HG02678 (cell line): Measurements from ENCODE around the gene RPRD1B.

Source experiments
- ATAC-seq: cut with Tn5 transposase; IDR thresholded peaks from one replicate; pipeline ENCODE4 v1.9.1; 2021; ENCODE audit warnings: mild to moderate bottlenecking, moderate library complexity; ENCODE audit not compliant: unreplicated experiment

RPRD1B gene

GRCh38 chr20:38116409-38117165 lies 83.0 kb downstream of the RPRD1B start:
- ATAC-seq: no peak

GRCh38 chr20:38117205-38117604 lies 83.7 kb downstream of the RPRD1B start:
- no peak for ATAC-seq

- ATAC-seq: no peak
Observed at GRCh38 chr20:38117635-38118034, 84.1 kb downstream of the RPRD1B start.

DNA sequence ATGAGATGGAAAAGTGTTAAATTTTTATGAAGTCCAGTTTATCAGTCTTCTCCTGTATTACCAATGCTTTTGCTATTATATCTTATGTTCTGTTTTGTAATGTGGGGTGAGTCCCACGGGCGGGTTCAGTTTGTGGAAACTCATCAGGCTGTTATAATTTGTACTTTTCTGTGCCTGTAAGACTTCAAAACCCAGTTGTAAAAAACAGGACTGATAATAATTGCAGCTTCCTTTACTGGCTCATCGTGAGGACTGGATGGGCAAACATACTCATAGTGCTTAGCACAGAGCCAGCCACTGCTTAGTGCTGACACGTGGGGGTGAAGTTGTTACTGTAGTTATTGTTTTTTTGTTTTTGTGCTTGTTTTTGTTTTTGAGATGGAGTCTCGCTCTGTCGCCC lies 85.9 kb downstream of the RPRD1B start:
- ATAC-seq: no peak

- ATAC-seq: no peak
Observed at GRCh38 chr20:38120625-38120988, 87.1 kb downstream of the RPRD1B start.

- ATAC-seq: no peak
Observed at GRCh38 chr20:38121741-38122140, 88.2 kb downstream of the RPRD1B start.

- no peak for ATAC-seq
Observed at GRCh38 chr20:38123021-38123587, 89.6 kb downstream of the RPRD1B start.

DNA sequence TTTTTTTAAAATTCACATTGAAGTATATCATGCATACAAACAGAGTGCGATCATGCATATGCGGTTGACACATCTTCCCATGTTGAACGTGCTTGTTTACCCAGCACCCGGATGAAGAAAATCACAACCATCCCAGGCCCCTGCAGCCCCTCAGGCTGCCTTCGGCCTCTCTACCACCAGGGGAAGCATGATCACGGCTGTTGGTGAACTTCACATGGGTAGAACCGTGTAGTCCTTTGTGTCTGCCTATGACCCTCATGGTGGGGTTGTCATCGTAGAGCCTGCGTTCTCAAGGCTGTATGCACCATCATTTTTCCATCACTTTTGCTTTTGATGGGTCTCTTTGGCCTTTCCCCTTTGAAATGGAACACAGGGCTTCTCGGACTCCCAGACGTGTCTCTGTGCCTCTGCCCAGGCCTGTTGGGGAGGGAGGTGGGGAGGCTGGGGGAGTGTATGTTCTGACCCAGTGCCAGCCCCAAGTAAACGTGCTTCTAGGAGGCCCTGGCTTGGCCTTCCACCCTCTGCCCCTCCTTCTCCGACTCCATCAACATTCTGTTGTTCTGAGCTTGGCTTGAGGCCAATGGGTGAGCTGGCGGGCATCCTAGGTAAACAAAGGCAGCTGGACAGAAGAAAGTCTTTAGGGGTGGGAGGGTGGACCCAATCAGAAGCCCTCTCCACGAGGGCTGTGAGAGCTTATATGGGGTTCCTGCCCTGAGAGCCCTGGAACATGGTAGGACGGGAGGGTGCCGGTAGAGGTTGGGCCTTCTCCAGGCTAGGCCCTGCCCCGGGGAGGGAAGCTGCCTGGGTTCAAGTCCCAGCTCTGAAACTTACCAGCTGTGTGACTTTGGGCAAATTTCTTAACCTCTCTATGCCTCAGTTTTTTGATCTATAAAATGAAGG lies 91.9 kb downstream of the RPRD1B start:
- ATAC-seq: no peak

DNA sequence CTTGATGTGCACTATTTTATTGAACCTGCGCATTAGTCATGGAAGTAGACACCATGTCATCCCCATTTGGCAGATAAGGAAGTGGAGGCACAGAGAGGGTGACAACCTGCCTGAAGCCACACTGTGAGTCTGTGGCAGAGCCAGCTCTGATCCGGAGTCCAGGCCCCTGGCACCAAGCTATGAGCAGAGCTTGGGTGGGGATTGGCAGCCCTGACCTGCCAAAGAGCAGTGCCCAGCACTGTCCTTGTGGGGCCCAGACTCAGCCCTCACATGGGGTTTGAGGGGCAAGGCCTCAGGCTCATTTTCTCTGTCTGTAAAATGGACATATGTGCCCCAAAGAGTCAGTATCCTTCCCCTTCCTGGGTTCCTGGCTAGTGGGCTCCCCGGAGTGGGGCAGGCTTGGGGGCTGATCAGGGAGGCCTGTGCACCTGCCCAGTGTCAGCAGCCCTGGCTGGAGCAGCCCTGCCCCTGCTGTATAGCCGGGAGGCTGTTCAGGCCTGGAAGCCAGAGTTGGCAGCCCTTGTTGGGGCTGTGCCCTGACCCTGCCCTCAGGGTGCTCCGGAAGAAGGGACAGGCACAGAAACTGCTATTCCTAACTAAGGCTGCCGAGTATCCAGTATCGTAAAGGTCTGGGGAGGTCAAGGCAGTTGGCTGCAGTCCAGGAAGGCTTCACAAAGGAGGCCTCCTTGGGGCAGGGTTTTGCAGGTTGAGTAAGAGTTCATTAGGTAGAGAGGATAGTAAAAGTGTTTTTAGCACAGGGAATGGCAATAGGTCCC lies 92.8 kb downstream of the RPRD1B start:
- no peak for ATAC-seq

DNA sequence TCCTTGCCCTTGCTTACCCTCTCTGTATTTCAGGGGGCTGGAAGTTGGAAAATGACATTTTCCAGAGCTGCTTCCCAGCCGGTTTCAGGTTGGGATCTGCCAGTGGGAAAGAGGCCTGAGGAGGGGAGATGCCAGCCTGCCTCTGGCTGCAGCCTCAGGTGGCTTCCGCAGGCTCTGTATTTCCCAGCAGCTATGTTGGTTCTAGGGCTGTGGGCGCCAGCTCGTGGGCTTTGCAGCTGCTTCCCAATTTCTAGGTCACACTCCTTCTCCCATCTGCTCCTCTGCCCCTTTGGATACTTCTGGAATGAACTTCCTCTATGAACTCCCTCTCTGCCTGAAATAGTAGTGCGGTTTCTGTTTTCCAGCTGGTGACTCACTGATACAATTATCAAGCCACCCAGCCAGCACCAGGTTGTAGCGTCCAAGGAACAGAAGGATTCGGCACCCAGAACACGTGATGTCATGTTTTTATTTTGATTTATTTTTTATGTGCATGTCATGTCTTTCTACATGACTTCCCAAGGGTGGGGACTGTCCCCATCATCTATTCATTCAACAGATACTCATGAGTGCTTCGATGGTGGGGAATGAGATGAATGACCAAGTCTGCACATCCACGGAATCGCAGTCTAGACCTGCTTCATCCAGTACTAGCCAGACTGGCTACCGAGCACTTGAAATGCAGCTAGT lies 93.5 kb downstream of the RPRD1B start:
- ATAC-seq: no peak

- no peak for ATAC-seq
Observed at GRCh38 chr20:38127920-38128528, 94.5 kb downstream of the RPRD1B start.

DNA sequence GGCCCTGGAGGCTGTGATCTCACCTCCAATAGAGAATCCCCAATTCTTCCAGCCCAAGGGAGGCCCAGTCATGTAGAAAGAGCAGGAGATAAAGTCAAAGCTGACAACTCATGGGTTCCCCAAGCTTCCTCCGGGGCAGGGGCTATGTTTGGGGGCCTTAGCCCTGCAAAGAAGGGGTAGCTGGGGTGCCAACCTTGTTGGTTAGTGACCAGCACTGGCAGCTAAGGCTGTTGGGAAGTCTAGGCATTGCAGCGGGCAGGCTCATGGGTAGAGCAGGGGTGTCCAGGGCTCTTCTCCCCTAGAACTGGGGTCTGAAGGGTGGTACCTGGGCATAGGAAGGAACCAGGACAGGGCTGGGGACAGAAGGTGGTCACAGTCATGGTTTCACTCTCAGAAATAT lies 95.1 kb downstream of the RPRD1B start:
- no peak for ATAC-seq

DNA sequence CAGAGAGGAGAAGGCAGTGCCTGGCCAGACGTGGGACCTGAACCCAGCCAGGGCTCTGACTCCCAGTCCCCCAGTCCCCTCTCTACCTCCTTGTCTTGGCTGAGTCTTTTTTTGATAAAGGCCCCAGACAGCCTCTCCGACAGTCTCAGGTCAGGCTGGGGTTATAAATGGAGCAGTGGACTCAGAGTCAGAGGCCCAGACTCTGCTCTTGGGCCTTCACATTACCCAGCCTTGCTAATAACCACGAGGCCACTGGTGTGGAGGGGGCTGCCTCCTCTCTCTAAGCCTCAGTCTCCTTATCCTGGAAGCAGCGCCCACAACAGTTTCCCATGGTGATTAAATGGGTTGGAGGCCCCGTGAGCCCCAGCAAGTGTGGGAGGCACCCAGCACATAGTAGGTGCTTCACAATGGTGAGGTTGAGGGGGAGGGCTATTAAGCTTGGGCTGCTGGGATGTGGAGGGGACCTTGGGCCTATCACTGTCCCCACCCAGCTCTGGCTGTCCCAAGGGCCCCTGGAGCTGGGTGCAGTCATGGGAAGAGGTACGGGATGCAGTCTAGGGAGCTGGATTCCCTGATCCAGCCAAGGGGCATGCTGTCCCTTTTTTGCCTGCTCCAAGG lies 95.8 kb downstream of the RPRD1B start:
- no peak for ATAC-seq

DNA sequence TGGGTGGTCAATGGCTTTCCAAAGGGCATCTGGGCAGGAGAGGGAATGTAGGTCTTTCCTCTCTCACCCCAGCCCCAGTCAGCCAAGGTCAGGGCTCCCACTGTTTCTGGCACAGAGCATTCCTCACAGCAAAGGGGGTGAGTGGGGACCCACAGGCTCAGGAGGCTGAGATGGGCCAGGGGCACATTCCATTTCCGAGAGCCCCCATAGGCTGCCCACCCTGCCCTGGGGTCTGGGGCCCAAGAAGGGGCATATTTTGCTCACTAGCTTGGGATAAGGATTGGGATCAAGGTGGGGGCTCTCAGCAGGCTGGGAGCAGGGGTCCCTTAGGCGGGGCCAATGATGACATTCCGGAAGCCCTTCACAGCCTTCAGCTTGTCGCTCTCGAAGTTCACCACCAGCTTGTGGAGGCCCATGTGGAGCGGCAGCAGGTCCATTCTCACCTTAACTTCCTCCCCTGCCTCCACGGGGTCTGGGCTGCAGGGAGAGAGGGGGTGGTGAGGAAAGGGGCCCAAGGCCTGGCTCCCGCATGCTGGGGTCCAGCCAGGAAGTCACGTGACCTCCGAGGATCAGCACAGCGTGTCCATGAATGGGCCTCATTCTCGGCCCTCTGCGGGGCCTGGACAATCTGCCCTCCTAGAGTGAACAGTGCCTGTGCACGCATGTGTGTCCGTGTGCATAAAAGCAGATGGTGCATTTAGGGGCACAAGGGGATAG lies 96.5 kb downstream of the RPRD1B start:
- ATAC-seq: no peak

DNA sequence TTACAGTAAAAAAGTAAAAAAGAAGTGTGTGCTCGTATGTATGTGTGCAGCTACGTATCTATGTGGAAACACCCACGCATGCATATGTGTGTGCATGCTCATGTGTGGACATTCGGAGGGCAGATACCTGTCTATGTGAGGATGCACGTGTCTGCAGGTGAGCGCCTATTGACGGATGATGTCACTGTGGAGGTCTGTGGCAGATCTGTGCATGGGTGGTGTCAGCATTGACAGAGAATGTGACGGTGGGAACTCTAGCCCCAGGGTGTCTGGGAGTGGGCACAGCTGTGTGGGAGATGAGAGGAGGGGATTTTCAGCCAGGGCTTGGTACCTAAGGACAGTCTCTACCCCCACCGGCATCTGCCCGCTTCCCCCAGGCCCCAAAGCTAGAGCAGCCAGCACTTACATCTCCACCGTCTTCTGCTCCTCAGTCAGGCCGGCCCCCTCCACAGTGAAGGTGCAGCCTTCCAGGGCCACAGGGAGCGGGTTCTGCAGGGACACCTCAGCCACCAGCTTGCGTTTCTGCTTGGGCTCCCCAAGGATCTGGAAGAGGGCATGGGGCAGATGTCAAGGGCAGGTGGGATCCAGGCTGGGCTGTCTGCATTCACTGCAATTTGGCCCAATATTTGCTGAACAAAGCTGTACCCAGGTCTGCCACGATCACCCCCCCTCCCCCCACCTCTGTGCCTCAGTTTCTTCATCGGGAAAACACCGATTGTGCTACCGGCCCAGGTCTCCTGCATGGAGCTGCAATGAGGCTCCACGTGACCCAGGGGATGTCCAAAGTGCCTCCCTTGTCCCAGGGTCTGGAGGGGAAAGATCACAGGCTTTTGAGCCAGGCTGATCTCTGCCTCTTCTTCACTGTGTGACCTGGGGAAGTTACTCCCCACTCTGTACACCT lies 97.4 kb downstream of the RPRD1B start:
- no peak for ATAC-seq

- no peak for ATAC-seq
Observed at GRCh38 chr20:38131588-38132121, 98.1 kb downstream of the RPRD1B start.

DNA sequence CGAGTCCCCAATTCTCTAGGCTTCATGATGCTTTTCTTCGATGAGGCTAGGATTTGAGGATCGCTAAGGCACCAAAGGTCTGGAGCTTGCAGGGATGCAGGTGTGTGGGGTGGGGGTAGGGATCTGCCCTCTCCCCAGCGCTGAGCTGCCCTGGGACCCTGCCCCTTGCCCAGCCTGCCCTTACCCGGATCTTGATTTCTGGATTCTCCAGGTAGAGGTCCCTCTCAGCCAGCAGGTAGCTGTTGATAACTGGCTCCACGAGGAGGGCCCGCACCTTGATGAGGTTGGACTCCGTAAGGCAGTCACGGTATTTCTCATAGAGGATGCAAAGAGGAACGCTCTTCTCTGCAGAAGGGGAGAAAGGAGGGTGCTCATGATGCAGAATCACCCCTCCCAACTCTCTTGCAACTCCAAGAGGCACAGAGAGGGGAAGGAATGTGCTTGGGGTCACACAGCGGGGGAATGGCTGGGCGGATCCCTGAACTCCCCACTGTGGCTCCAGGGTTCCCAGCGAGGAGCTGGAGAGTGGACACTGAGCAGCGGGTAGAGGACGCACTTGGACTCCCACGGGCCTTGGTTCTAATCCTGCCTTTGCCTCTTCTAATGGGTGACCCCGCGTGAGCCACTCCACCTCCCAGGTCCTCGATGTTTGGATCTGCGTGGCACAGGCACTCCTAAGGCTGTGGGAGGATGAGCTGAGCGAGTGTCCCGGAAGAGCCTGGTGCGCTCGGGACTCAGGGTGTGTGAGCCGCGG lies 98.8 kb downstream of the RPRD1B start:
- ATAC-seq: no peak
